GM19372 (cell line): Measurements from ENCODE around the gene EEF1B2.
"Not testable (repeated sequence)": the region's sequence is repeated elsewhere in the genome, so short reads cannot be mapped to it uniquely, and the experiment has no call there.

Source experiments
- ATAC-seq: cut with Tn5 transposase; IDR thresholded peaks from one replicate; pipeline ENCODE4 v1.9.1; 2021; ENCODE audit warnings: mild to moderate bottlenecking, low read depth, moderate library complexity; ENCODE audit not compliant: unreplicated experiment

EEF1B2 gene

DNA sequence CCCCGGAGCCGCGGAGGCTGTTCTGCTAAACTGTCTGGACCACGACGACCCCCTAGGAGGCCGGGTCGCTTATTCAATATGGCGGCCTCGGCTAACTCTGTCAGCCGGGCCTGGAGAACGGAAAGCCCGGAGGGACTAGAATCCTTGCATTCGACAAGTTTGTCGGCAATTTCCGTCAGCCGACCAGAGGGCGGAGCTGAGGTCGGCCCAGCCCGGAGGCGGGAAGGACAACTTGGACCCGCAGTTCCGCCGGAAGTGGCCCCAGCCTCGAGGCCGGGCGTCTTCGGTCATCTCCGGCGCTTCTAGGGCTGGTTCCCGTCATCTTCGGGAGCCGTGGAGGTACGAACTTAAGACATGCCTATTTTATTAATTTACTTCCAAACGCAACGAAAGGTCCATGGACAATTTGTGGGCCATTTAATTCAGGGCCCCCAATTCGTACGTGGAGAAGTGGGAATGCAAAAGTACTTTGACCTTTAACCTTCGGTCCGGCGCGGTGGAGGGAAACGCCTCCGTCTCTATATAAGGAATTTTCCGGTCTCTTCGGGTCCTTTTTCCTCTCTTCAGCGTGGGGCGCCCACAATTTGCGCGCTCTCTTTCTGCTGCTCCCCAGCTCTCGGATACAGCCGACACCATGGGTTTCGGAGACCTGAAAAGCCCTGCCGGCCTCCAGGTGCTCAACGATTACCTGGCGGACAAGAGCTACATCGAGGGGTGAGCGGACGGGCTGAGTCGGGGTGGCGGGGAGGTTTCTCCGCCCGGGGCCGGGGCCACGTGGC is at the start of gene EEF1B2, which contains the start of gene NDUFS1:
Gene EEF1B2, plus strand, starts transcription at position 550 of the 779 bp plus-strand sequence. Its CDS starts 85 bp downstream, at position 635.
Gene NDUFS1, minus strand, starts transcription at position 99 of the 779 bp plus-strand sequence. CDS start 5,766 bp downstream, outside the sequence.
- peak; percentile 89 for ATAC-seq

DNA sequence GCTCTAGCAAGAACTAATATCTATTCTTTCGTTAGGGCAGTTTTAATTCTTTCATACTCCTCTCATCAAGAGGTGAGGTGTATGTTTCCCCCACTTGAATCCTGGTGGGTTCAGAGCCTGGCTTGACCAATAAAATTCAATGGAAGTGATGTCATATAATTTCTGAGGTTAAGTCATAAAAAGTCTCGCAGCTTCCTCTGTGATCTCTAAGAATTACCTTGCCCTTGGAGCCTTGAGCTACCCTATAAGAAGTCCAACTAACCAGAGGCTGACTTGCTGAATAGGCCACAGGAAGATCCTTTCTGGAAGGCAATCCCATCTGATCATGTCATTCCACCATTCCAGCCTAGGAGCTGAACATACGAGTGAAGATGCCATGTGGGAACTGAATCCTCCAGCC is 47.6 kb upstream of the EEF1B2 start:
- ATAC-seq, result no peak

DNA sequence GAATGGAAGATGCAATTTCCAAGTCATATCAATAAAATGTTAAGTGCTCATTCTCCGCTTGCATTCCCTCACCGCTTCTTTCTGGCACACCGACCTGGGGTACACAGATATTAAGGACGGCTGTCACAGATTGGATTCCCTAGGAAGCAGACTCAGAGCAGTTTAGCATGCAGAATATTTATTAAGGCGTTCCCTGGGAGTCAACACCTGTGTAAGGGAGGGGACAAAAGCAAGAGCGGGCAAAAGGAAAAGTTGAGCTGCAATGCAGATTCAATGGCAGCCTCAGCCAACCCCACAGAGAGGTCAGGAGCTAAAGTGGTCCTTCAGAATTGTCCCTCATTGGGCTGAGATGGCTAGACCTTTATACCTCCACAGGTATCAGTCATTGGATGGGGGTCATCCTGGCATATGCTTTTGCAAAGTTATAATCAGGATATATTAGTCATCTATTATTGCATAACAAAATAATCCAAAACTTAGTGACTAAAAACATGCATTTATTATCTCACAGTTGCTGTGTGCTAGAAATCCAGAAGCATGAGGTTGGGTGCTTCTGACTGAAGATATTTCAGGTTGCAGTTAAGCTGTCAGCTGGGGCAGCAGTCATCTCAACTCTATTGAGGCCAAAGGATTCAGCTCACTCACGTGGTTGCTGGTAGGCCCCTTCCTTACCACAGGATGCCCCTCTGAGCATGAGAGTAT is 46.7 kb upstream of the EEF1B2 start:
- no peak for ATAC-seq

DNA sequence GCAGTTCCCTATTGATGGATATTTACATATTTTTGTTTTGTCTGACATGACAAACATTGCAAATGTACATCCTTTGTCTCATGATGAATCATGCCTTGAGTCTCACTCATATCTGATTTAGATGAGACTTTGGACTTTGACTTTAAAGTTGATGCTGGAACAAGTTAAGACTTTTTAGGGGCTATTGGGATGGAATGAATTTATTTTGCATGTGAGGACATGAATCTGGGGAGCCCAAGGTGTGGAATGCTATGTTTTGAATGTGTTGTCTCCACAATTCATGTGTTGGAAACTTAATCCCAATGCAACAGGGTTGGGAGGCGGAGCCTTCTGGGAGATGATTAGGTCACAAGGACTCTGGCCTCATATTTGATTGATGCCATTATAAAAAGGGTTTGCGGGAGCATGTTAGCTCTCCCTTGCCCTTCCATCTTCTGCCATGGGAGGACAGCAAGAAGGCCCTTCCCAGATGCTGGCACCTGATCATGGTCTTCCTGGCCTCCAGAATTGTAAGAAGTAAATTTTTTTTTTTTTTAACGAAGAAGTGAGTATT is 44.6 kb upstream of the EEF1B2 start:
- ATAC-seq, result no peak

DNA sequence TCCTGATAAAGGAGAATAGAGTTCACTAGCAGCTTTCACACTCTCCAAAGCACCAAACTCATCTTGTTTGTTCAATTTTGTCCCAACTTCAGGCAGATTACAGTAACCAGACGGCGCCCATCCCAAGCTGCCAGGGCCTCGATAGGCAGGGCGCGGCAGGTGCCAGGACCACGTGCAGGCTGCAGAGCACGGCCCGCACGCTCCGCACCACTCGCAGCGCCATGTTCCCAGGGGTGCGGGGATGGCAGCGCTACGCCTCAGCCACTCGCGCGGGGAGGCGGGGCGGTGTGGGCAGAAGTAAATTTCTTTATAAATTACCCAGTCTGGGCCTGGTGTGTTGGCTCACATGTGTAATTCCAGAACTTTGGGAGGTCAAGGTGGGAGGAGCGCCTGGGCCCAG is 43.4 kb upstream of the EEF1B2 start:
- no peak for ATAC-seq

DNA sequence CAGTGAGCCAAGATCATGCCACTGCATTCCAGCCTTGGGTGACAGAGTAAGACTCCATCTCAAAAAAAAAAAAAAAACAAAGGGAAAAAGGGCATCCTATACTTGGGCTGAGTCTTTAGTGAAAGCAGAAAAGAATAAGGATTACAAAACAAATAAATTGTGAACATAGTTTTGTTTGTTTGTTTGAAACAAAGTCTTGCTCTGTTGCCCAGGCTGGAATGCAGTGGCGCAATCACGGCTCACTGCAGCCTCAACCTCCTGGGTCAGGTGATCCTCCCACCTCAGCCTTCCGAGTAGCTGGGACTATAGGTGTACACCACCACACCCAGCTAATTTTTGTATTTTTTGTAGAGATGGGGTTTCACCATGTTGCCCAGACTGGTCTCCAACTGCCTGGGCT is 37.1 kb upstream of the EEF1B2 start:
- ATAC-seq, result not testable (repeated sequence)

DNA sequence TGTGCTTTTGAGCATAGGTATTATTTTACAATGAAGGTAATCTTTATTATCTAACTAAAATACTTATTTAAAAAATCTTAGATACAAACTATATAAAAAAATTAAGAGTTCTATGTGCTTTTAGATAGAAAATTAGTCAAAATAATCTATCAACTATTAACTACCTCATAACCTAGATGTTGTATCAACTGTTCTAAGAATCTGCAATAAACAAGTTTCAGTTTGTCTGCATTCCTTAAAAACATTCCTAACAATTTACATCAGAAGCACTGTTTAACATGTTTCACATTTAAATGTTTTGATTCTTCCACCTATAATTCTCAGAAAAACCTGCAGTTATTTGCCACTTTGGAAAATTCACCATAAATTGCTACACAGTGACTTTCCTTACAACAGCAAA is 33.8 kb upstream of the EEF1B2 start:
- ATAC-seq, result no peak

DNA sequence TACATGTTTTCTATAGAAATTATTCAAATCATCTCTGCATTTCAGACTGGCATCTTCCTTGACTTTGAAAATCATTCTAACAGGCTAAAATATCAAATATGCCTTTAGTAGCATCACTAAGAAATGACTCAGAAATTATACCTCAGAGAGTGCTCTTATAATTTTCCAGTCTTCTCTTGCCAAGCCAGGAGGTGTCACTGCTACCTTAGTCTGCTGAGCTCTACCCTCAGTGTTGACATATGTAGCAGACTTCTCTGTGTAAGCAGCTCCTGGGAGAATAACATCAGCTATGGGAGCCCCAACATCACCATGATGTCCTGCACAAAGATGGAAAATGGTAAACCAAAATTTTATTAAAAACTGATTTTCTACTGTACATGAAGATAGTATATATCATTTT is 32.0 kb upstream of the EEF1B2 start:
- no peak for ATAC-seq

DNA sequence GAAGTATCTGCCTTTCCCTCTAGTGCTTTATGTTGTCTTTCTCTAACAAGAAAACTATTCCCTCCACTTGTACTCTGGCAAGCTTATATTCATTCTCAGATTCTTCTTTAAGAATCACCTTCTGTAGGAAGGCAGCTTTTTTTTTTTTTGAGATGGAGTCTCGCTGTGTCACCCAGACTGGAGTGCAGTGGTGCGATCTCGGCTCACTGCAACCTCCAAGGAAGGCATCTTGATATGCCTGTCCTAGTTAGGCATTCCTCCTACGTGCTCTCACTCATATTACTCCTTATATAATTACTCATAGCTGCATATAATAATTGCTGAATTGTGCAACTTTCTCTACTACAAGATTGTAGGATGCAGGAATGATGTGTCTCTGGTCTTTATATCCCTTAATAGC is 16.2 kb upstream of the EEF1B2 start:
- no peak for ATAC-seq

DNA sequence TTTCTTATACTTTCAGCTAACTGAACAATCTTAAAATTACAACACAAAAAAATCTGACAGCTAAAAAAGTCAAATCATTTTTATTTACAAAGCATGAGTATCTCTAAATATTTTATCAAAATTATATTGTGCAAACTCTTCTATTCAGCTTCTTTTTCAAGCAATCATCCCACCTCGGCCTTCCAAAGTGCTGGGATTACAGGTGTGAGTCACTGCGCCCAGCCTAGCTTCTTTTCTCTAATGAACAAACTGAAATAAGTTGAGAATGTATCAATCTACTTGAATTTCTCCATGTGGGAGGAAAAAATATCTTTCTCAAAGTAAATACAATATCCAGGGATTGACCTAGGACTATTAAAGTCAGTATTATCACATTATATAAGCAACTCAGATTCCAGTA is 15.3 kb upstream of the EEF1B2 start:
- ATAC-seq, result no peak

DNA sequence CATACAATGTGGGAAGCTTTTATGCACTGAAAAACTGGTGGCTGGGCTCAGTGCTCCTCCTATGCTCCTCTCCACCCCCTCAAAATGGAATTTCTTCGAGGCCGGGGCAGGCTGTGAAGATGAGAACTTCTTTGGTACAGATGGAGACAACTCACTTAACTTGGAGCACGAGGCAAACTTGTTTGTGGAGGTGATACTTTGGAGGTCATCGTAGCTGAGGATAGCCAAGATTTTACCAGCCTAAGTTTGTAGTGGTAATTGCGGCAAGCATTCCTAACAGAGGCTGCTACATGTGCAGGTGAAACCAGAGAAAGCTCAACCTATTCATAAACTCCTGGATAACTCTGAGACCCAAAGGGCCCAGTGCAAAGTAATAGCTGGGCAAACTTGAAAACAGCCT is 14.0 kb upstream of the EEF1B2 start:
- no peak for ATAC-seq

DNA sequence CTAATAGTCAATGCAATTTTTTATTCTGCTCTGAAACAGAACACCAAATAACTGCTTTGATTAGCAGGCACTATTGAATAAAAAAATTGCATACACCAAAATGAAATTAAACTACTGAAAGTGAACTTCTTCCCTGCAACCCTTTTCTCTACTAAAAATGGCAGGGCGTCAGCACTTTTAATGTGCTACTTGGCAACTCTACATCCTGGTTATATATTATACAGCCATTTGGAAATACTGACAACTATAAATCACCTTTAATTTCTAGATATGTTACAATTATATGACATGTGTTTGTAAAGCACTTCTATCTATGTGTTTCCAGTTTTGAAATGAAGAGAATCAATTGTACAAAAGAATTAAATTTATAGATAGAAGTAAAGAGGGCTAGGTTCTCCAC is 10.4 kb upstream of the EEF1B2 start:
- ATAC-seq, result no peak

DNA sequence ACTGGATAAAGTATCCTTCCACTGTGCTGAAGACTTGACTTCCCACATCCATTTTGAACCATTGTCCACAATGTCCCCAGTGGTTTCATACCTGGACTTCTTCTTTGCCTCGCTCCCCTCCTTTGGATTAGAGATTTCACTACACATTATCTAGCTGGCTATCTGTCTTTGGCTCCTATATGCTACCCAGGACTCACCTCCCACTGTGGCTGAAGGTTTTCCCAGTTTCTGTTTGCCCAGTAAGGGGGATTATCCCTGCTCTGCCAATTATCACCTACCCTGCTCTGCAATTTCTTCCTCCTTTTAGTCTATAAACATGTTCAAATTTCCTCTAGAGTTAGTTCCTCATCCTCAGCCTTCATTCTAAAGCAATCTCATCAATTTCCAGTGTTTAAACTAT is 9.5 kb upstream of the EEF1B2 start:
- ATAC-seq, result no peak

DNA sequence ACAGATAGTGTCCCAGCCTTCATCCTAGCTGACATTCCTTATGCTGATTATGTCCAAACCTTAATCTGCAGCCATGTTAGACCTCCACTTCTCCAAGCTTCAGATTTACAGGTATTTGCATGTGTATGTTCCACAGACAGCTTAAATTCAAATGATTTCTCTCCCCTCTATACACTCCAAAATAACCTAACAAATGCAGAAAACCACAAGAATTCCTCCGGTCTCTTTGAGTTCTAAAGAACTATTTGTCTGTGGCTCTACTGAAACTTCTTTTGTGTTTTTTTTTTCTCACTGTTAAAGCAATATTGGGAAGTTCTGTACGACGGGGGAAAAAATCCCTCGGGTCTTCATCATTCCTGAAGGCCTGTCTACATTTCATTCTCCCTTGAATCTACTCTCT is 9.1 kb upstream of the EEF1B2 start:
- no peak for ATAC-seq

DNA sequence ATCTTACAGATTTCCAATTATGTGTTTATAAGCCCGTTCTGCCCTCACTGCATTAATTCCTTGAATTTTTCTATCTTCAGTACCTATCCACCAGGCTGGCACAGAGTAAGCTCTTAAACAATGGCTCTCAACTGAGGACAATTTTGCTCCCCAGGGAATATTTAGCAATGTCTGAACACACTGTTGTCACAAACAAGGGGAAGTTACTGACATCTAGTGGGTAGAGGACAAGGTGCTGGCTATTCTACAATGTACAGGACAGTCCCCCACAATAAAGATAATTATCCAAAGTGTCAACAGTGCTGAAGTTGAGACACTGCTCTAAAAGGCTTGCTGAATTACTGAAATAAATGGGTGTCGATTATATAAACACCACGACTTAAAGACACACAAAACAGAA is 5.5 kb upstream of the EEF1B2 start:
- no peak for ATAC-seq

DNA sequence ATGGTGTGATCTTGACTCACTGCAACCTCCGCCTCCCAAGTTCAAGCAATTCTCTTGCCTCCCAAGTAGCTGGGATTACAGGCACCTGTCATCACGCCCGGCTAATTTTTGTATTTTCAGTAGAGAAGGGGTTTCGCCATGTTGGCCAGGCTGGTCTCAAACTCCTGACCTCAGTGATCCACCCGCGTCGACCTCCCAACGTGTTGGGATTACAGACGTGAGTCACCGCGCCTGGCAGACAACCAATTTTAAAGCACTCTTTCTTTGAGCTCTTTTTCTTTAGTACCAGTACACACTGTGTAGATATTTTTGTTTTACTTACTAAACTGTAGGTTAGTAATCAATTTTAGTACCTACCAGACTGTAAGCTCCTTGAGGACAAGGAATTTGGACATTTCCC is 2.7 kb upstream of the EEF1B2 start:
- not testable (repeated sequence) for ATAC-seq

DNA sequence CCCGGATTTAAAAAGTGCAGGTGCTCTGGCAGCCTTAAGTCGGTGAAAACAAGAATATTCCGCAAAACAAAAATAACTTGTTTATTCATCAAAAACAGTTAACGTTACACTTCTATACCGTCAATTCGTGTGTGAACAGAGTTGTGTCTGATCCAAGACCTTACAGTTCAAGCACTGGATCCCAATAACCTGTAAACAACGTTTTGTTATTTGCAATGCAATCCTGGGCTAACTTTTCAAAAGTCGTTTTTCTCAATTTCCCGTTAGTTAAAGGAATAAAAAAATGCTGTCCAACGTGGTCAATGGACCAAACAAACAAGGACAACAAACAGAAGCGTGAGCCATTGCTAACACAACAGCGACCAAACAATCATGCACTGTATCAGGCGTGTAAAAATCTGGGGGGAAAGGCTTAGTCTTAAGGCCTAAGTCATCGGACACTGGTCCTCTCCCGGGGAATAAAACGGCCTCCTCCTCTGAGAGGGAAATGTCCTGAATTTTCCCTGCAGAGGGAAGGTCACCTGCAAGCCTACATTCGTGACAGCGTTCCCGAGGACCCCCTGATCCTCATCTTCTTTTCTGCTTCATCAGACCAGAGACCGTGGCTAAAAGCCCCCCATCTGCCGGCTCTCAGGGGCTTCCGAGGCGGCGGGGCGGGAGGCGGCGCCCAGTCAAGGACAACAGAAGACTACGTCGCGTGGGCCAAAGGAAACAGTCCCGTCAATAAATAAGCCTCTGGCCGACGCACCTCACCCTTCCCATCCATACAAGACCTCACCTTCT is 941 bp upstream of the EEF1B2 start:
- ATAC-seq, result peak; percentile 7

DNA sequence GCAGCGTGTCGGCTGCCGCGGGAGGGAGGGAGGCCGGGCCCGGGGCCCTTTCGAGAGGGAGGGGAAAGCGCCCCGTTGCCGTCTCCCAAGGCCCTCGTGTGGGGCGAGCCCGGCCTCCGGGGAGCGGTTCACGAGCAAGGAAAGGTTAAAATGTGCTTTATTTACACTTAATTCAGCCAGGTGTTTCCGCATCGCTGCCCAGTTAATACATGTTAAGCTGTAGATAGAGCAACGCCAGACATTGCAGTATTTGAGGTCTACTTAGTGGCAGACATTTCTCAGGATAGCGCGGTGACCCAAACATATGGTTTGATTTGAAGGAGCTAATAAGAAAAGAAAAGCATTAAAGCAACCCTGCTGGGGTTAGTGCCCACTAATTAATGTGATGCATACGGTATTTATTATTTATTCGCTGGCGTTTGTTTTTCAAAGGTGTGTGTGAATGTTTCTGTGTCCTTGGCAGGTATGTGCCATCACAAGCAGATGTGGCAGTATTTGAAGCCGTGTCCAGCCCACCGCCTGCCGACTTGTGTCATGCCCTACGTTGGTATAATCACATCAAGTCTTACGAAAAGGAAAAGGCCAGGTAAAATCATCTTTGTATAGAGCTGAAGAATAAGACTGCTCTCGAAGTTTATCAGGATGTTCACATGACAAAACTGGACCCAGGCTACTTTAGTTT is 571 bp downstream of the EEF1B2 start:
- peak; percentile 49 for ATAC-seq

DNA sequence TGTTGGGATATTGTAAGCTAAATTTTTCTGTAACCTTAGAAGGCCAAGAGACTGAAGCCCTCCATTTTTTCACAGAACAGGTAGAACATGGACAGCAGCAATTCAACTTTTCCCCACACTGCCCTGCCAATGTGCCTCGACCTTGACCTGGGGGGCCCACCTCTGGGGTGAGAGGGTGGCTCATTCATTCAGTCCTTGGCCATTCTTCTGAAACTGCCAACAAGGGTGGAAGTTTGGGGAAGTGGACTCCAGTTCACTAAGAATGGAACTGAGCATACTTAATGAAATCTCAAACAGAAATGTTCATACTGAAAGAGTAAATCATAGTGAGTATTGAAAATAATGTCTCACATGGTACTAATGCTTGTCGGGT is 1.1 kb downstream of the EEF1B2 start:
- ATAC-seq, result no peak

DNA sequence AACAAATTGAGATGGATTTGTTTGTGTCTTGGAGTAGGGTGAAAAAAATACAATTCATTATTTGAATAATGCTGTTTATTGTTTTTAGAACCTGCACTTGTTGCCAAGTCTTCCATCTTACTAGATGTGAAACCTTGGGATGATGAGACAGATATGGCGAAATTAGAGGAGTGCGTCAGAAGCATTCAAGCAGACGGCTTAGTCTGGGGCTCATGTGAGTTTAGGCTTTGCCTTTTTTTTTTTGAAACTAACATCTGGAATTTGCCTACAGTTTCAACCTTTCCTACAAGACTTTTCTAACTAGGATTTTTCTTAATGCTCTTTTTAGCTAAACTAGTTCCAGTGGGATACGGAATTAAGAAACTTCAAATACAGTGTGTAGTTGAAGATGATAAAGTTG is 2.7 kb downstream of the EEF1B2 start:
- ATAC-seq, result not testable (repeated sequence)
